AG04450 (cell line): Measurements from ENCODE around the gene FGF7. TPM values are rescaled to one million over a fixed set of nuclear protein-coding genes. Genes with fewer than 3 reads are reported as not detected.

Experiments
- CTCF ChIA-PET: fragments of 300-600, 350-600 bp; formaldehyde crosslinking; extraction: SDS; loops from one replicate; lab custom pipeline; 2022; ENCODE audit warnings: antibody characterized with exemption, inconsistent platforms; lab: Charles Lee
- POLR2A ChIA-PET: fragments of 350-600 bp; formaldehyde crosslinking; extraction: SDS; loops from one replicate; lab custom pipeline; 2021; ENCODE audit warnings: antibody characterized with exemption, inconsistent platforms; lab: Yijun Ruan, JAX
- DNase-seq: peaks from one replicate; pipeline ENCODE4 v3.0.0-alpha.2; 2011; ENCODE audit warnings: low read depth, low spot score
- H3K27ac ChIP-seq: one replicate; pipeline ENCODE4 v1.5.1; 2012; ENCODE audit warnings: low read depth, low read length, control low read depth
- H3K27me3 ChIP-seq: one replicate; pipeline ENCODE4 v1.6.0; 2012; ENCODE audit warnings: low read length; ENCODE audit not compliant: control insufficient read depth, insufficient read depth
- H3K4me3 ChIP-seq: 2 replicates; pipeline ENCODE4 v1.5.1; 2011; ENCODE audit warnings: mild to moderate bottlenecking, low read depth, low read length, control low read depth
- H3K9me3 ChIP-seq: 2 replicates; pipeline ENCODE4 v1.5.1; 2012; ENCODE audit warnings: low read length; ENCODE audit not compliant: control insufficient read depth, insufficient read depth
- polyA minus RNA-seq: library from RNA; depleted of rRNA, polyadenylated mRNA; stranded (reverse); fragments of >200 nt; gene quantifications from 2 replicates; pipeline ENCODE4 v1.2.3, GENCODE V29; 2011; rRNA and poly(A)+ RNA removed
- polyA plus RNA-seq: library from polyadenylated mRNA; depleted of rRNA; stranded (reverse); fragments of >200 nt; gene quantifications from 2 replicates; pipeline ENCODE4 v1.2.3, GENCODE V29; 2011; rRNA removed
- TF ChIP-seq, protein P1 (sequence below): IDR thresholded peaks from 2 replicates; pipeline ENCODE4 v1.5.1; 2011; ENCODE audit warnings: low read depth, low read length, control low read depth, inconsistent platforms

FGF7 gene, protein sequence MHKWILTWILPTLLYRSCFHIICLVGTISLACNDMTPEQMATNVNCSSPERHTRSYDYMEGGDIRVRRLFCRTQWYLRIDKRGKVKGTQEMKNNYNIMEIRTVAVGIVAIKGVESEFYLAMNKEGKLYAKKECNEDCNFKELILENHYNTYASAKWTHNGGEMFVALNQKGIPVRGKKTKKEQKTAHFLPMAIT
- polyA plus RNA-seq (113 and 175 TPM in 2 replicates), polyA minus RNA-seq (105 and 197 TPM in 2 replicates)

GRCh38 chr15:49423021-49423420 lies at the start of gene FGF7:
FGF7 (plus strand) TSS chr15:49423242; CDS start chr15:49424298, 1,056 bp downstream.
- TF ChIP-seq, protein P1, sequence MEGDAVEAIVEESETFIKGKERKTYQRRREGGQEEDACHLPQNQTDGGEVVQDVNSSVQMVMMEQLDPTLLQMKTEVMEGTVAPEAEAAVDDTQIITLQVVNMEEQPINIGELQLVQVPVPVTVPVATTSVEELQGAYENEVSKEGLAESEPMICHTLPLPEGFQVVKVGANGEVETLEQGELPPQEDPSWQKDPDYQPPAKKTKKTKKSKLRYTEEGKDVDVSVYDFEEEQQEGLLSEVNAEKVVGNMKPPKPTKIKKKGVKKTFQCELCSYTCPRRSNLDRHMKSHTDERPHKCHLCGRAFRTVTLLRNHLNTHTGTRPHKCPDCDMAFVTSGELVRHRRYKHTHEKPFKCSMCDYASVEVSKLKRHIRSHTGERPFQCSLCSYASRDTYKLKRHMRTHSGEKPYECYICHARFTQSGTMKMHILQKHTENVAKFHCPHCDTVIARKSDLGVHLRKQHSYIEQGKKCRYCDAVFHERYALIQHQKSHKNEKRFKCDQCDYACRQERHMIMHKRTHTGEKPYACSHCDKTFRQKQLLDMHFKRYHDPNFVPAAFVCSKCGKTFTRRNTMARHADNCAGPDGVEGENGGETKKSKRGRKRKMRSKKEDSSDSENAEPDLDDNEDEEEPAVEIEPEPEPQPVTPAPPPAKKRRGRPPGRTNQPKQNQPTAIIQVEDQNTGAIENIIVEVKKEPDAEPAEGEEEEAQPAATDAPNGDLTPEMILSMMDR: peak; percentile 47
- POLR2A ChIA-PET: interaction anchor here (0.6 to 2.8 kb wide), 9 partner anchors 14 to 722 kb away, joined by 3 to 15 read pairs (median 3); no protein-coding TSS in a partner anchor
- peak within 1 kb of the TSS; percentile 66 for H3K4me3 ChIP-seq

GRCh38 chr15:49379996-49380395 lies 43.0 kb upstream of the FGF7 start:
- Histone ChIP-seq H3K27ac (no peak overlapping the region), H3K9me3 (no peaks in the 10 kb centered on the region), H3K4me3 (no peak overlapping the region), H3K27me3 (no peaks in the 10 kb centered on the region)
- POLR2A ChIA-PET: no interaction called here
- CTCF ChIA-PET: no interaction called here
- TF ChIP-seq, protein P1: no peak
- DNase-seq: no peak

More at GRCh38 chr15:49423021-49423420, at the start of gene FGF7:
- no peaks in the 10 kb centered on the region for H3K27me3 ChIP-seq
- CTCF ChIA-PET: interaction anchor here (0.6 to 6.4 kb wide), 22 partner anchors 49 to 722 kb away, joined by 3 to 145 read pairs (median 4); partner anchors contain the start of genes COPS2 and SHC4
- H3K27ac ChIP-seq: no peak within 1 kb of the TSS
- peak; percentile 66 for DNase-seq
- no peaks in the 10 kb centered on the region for H3K9me3 ChIP-seq

DNA sequence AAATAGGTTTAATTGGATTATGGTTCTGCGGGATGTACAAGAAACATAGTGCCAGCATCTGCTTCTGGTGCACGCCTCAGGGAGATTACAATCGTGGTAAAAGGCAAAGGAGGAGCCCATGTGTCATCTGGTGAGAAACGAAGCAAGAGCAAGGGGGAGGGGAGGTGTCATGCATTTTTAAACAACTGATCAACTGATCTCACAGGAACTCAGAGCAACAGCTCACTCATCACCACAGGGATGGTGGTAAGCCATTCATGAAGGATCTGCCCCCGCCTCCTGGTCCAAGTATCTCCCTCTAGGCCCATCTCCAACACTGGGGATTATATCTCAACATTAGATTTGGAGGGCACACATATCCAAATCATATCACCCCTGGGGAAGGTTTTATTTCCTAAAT lies 42.1 kb upstream of the FGF7 start:
- Histone ChIP-seq H3K27me3 (no peaks in the 10 kb centered on the region), H3K9me3 (no peaks in the 10 kb centered on the region), H3K4me3 (no peak overlapping the region), H3K27ac (no peak overlapping the region)
- POLR2A ChIA-PET: no interaction called here
- DNase-seq: no peak
- TF ChIP-seq, protein P1: no peak
- CTCF ChIA-PET: no interaction called here

GRCh38 chr15:49382394-49382793 lies 40.6 kb upstream of the FGF7 start:
- TF ChIP-seq, protein P1: no peak
- DNase-seq: no peak
- Histone ChIP-seq H3K27me3 (no peaks in the 10 kb centered on the region), H3K9me3 (no peaks in the 10 kb centered on the region), H3K4me3 (no peak overlapping the region), H3K27ac (no peak overlapping the region)
- POLR2A ChIA-PET: no interaction called here
- CTCF ChIA-PET: no interaction called here

GRCh38 chr15:49383266-49383665 lies 39.8 kb upstream of the FGF7 start:
- Histone ChIP-seq H3K4me3 (no peak overlapping the region), H3K9me3 (no peaks in the 10 kb centered on the region), H3K27ac (no peak overlapping the region), H3K27me3 (no peaks in the 10 kb centered on the region)
- CTCF ChIA-PET: no interaction called here
- peak; percentile 11 for DNase-seq
- TF ChIP-seq, protein P1: no peak
- POLR2A ChIA-PET: no interaction called here
